Smooth muscle cell (in vitro differentiated cells): ENCODE measurements around the gene TYROBP. TPM values are rescaled to one million over a fixed set of nuclear protein-coding genes. Genes with fewer than 3 reads are reported as not detected.

Source experiments
- DNase-seq: peaks from one replicate; lab custom pipeline; 2025; ENCODE audit not compliant: unreplicated experiment; lab: John Stamatoyannopoulos, UW
- H2AFZ ChIP-seq: fragments of 200-600 bp; sonication (generic); 2 replicates; pipeline ENCODE4 v1.6.0; 2016; ENCODE audit warnings: antibody characterized with exemption, low read depth, mild to moderate bottlenecking
- H3F3A ChIP-seq: fragments of 200-600 bp; sonication (generic); 2 replicates; pipeline ENCODE4 v1.6.0; 2017; ENCODE audit warnings: antibody characterized with exemption, low read depth
- H3K27ac ChIP-seq: fragments of 200-600 bp; sonication (generic); 2 replicates; pipeline ENCODE4 v1.5.1; 2016; ENCODE audit warnings: low read depth, mild to moderate bottlenecking
- H3K27me3 ChIP-seq: fragments of 200-600 bp; sonication (generic); 2 replicates; pipeline ENCODE4 v1.6.1; 2016; ENCODE audit warnings: low read depth, mild to moderate bottlenecking
- H3K36me3 ChIP-seq: fragments of 200-600 bp; sonication (generic); 2 replicates; pipeline ENCODE4 v1.5.1; 2016; ENCODE audit warnings: low read depth
- H3K4me1 ChIP-seq: fragments of 200-600 bp; sonication (generic); 2 replicates; pipeline ENCODE4 v1.5.1; 2016; ENCODE audit warnings: low read depth
- H3K4me2 ChIP-seq: fragments of 200-600 bp; sonication (generic); 2 replicates; pipeline ENCODE4 v1.6.0; 2016; ENCODE audit warnings: mild to moderate bottlenecking
- H3K4me3 ChIP-seq: fragments of 200-600 bp; sonication (generic); 2 replicates; pipeline ENCODE4 v1.5.1; 2016; ENCODE audit warnings: mild to moderate bottlenecking
- H3K79me2 ChIP-seq: fragments of 200-600 bp; sonication (generic); 2 replicates; pipeline ENCODE4 v1.6.0; 2016; ENCODE audit warnings: low read depth, mild to moderate bottlenecking
- H3K9ac ChIP-seq: fragments of 200-600 bp; sonication (generic); 2 replicates; pipeline ENCODE4 v1.6.0; 2016; ENCODE audit warnings: low read depth
- H3K9me3 ChIP-seq: fragments of 200-600 bp; sonication (generic); replicated peaks from 2 replicates; pipeline ENCODE4 v1.5.1; 2016; ENCODE audit warnings: low read depth
- H4K20me1 ChIP-seq: fragments of 200-600 bp; sonication (generic); 2 replicates; pipeline ENCODE4 v1.6.0; 2016; ENCODE audit warnings: low read depth
- WGBS: methylation state at CpG from one replicate; pipeline ENCODE4 v1.1.7; 2016; ENCODE audit warnings: low lambda C conversion rate; 5-methylcytosine and 5-hydroxymethylcytosine counted together
- polyA plus RNA-seq: library from polyadenylated mRNA; unstranded; fragments of >200 nt; fragmentation: Nextera tagmentation; extraction: Ambion mirVana; gene quantifications from 2 replicates; pipeline ENCODE4 v1.2.1, GENCODE V29; 2016
- total RNA-seq: library from RNA; depleted of rRNA; stranded (reverse); fragments of >200 nt; gene quantifications from 2 replicates; pipeline ENCODE4 v1.2.3, GENCODE V29; 2014
- TF ChIP-seq, protein P1 (sequence below): fragments of 200-600 bp; sonication (generic); IDR thresholded peaks from 2 replicates; pipeline ENCODE4 v1.5.1; 2017; ENCODE audit warnings: borderline replicate concordance, mild to moderate bottlenecking, antibody characterized with exemption; ENCODE audit not compliant: insufficient read depth, poor library complexity, severe bottlenecking

Gene TYROBP
- total and polyA plus RNA-seq, 2 experiments from 2014 or later = not detected

- peak overlapping the region; percentile 64 for H3K4me3 ChIP-seq
- no peaks in the 10 kb centered on the region for H4K20me1 ChIP-seq
- no peak for DNase-seq
- H3K4me2 ChIP-seq = peak overlapping the region; percentile 92
- H3K79me2 ChIP-seq = no peaks in the 10 kb centered on the region
- H3K9me3 ChIP-seq = no peaks in the 10 kb centered on the region
- H3K27ac ChIP-seq = no peak overlapping the region
- H3K27me3 ChIP-seq = no peaks in the 10 kb centered on the region
- TF ChIP-seq, protein P1, sequence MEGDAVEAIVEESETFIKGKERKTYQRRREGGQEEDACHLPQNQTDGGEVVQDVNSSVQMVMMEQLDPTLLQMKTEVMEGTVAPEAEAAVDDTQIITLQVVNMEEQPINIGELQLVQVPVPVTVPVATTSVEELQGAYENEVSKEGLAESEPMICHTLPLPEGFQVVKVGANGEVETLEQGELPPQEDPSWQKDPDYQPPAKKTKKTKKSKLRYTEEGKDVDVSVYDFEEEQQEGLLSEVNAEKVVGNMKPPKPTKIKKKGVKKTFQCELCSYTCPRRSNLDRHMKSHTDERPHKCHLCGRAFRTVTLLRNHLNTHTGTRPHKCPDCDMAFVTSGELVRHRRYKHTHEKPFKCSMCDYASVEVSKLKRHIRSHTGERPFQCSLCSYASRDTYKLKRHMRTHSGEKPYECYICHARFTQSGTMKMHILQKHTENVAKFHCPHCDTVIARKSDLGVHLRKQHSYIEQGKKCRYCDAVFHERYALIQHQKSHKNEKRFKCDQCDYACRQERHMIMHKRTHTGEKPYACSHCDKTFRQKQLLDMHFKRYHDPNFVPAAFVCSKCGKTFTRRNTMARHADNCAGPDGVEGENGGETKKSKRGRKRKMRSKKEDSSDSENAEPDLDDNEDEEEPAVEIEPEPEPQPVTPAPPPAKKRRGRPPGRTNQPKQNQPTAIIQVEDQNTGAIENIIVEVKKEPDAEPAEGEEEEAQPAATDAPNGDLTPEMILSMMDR = no peak
- no peaks in the 10 kb centered on the region for H3F3A ChIP-seq
- peaks cover 13% of the 10 kb centered on the region for H3K4me1 ChIP-seq
- no peak overlapping the region for H2AFZ ChIP-seq
- under 1% methylated on average over 44 of the region's 51 CpGs for WGBS
- no peak overlapping the region for H3K9ac ChIP-seq
- no peaks in the 10 kb centered on the region for H3K36me3 ChIP-seq
These were observed 38.6 kb downstream of the TYROBP start for GRCh38 chr19:35869327-35870123.

GRCh38 chr19:35868823-35869326, 39.2 kb downstream of the TYROBP start:
- Histone ChIP-seq H3K4me1 (peaks cover 13% of the 10 kb centered on the region), H3K4me3 (peak overlapping the region; percentile 64), H3K27me3 (no peaks in the 10 kb centered on the region), H3K9ac (no peak overlapping the region), H4K20me1 (no peaks in the 10 kb centered on the region), H2AFZ (no peak overlapping the region), H3K27ac (no peak overlapping the region), H3K79me2 (no peaks in the 10 kb centered on the region), H3F3A (no peaks in the 10 kb centered on the region), H3K9me3 (no peaks in the 10 kb centered on the region), H3K4me2 (peak overlapping the region; percentile 92), H3K36me3 (no peaks in the 10 kb centered on the region)
- 2% methylated on average over 14 of the region's 15 CpGs for WGBS
- TF ChIP-seq, protein P1 = no peak
- no peak for DNase-seq

- Histone ChIP-seq H3K36me3 (no peaks in the 10 kb centered on the region), H3K9ac (no peak within 1 kb of the TSS), H3K9me3 (no peaks in the 10 kb centered on the region), H3F3A (no peaks in the 10 kb centered on the region), H3K27ac (no peak within 1 kb of the TSS), H3K27me3 (no peaks in the 10 kb centered on the region), H3K4me1 (peaks cover 13% of the 10 kb centered on the region), H3K4me3 (peak within 1 kb of the TSS; percentile 64), H3K4me2 (peak within 1 kb of the TSS; percentile 92), H2AFZ (peak within 1 kb of the TSS; percentile 84), H3K79me2 (no peaks in the 10 kb centered on the region), H4K20me1 (no peaks in the 10 kb centered on the region)
- TF ChIP-seq, protein P1 = no peak
- DNase-seq = peak; percentile 42
- WGBS = 9% methylated on average over 7 of the region's 60 CpGs
These were observed 39.8 kb downstream of the TYROBP start, which contains the start of gene APLP1 for GRCh38 chr19:35868172-35868822. APLP1 (plus strand) TSS chr19:35868574; CDS start chr19:35868637, 63 bp downstream.
